ENCODE measurements around the gene LRTM1.

GRCh38 chr3:54949491-54950044, 21.7 kb upstream of the LRTM1 start:
- TF ChIP-seq POLR2AphosphoS5 (IDR thresholded peaks at IDR 0.05; ENCODE audit: low read depth, low read length) (no peak), CTCF (IDR thresholded peaks at IDR 0.05 in 2 of 3, conservative IDR thresholded peaks at IDR 0.05 in 1 of 3; ENCODE audit: borderline replicate concordance in 1 of 3, insufficient read depth in 1 of 3, low read depth in 2 of 3, low read length in 2 of 3) (no peak), POLR2A (IDR thresholded peaks at IDR 0.05; ENCODE audit: borderline replicate concordance, extremely low read depth, insufficient read depth, insufficient read length) (no peak), JUND (IDR thresholded peaks at IDR 0.05) (no peak), ZNF274 (IDR thresholded peaks at IDR 0.05; ENCODE audit: low read depth, low read length) (no peak), EZH2 (IDR thresholded peaks at IDR 0.05) (no peak), YY1 (IDR thresholded peaks at IDR 0.05; ENCODE audit: extremely low read depth, insufficient replicate concordance, low read depth, low read length) (no peak), ZFX (IDR thresholded peaks at IDR 0.05) (no peak), RAD21 (IDR thresholded peaks at IDR 0.05; ENCODE audit: low read depth) (no peak), SRF (IDR thresholded peaks at IDR 0.05; ENCODE audit: low read depth) (no peak), ATF3 (IDR thresholded peaks at IDR 0.05) (no peak)

Measured in HCT116 (cell line).